Activated gamma-delta T cell treated with anti-CD3 and anti-CD28 coated beads, Interleukin-2, amount 50 U/mL, for 16 hours (primary cell): Measurements from ENCODE around the gene FCN3.
"Not testable (repeated sequence)": the region's sequence is repeated elsewhere in the genome, so short reads cannot be mapped to it uniquely, and the experiment has no call there.

ENCODE experiments used
- DNase-seq: peaks from one replicate; pipeline ENCODE4 v3.0.0-alpha.2; 2020; ENCODE audit warnings: low read depth

The FCN3 gene

DNA sequence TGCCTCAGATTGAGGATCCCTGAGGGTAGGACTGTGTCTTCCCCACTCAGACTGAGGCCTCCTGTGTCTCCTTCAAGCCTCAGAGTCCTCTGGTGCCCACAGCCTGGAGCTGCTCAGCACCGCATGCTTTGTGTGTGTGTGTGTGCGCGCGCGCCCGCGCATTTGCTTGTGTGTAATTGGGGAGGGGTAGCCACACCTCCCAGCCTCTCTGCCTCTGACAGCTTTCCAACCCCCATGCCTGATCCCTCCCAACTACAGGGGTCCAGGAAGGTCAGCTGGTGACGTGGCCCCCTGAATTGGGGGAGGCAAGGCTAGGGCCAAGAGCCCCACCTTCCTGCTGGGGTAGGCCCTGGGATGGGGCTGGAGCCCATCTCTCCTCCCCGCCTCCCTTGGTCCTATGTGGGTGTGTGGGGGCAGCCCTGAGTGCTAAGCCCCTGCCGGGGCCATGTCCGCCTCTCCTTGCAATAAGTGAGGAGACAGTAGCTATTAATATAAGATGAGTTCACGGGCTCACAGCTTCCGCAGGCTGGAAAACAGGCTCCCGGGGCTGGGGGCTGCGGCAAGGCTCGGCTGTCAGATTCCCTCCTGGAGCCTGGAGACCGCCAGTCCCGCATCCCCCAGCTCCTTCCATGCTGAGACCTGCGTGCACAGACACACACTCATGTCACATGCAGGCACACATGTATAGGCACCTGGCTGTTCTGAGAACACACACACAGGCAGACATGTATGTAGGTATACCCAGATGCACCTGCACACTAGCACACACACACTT, 24.8 kb upstream of the FCN3 start:
- no peak for DNase-seq

DNA sequence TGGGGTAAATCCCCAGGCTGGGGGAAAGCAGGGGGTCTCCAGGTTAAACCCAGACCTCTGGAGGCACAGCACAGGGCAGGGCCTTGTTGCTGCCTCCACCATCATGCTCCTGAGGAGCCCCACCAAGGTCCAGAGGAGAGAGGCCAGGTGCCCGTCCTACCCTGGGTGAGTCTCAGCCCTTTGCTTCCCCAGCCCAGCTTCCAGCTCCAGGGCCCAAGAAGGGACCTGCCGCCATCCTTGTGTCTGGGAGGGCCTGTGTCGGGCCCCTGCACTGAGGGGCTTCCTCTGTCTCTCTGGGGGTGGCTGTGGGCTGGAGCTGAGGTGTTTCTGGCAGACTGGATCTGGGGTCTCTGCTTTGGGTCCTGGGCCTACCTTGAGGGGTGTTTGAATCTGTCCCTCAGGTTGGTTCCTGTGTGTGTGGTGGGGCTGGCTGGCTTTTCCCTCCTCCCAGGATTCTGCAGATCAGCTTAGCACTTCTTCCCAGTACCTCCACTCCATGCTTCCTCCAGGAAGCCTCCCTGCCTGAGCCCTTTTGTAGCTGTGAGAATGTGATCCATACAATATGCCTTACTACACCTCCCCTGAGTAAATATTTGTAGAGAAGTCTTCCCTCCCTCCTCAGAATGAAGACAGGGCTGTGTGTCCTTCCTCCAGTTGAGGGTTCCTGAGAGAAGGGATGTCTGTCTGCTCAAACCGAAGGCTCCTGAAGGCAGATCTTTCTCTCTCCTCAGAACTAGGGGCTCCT, 24.0 kb upstream of the FCN3 start:
- DNase-seq = no peak

DNA sequence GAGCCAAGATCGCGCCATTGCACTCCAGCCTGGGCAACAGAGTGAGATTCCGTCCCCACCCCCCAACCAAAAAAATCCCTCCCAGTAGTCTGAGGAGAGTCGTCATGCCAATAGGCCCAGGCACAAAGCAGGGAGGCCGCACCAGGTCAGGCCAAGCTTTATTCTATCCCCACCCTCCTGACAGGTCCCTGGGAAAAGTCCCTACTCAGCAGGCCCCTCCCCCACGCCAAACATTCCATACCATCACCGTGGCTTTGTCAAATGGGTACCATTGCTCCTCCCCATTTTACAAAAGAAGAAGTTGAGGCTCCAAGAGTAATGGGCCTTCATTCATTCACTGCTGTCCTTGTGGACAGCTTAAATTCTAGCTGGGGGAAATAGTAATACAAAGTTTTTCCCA, 23.1 kb upstream of the FCN3 start:
- no peak for DNase-seq

DNA sequence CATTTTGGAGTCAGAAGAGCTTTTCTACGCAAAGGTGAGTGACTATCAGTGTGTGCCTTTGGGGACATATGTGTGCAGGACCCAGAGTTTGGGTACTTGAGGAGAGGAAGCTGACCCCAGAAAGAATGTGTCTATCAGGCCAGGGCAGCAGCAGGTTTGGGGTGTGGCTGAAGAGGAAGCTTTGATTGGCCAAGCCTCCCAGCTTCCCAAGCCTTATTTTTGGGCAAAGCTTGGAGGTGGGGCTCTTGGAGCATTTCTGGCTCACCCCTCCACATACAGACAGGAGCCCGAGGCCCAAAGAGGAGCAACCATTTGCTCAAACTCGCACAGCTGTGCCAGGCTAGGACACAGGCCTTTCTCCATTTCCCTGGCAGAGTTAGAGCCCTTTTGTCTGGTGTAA, 22.5 kb upstream of the FCN3 start:
- no peak for DNase-seq

DNA sequence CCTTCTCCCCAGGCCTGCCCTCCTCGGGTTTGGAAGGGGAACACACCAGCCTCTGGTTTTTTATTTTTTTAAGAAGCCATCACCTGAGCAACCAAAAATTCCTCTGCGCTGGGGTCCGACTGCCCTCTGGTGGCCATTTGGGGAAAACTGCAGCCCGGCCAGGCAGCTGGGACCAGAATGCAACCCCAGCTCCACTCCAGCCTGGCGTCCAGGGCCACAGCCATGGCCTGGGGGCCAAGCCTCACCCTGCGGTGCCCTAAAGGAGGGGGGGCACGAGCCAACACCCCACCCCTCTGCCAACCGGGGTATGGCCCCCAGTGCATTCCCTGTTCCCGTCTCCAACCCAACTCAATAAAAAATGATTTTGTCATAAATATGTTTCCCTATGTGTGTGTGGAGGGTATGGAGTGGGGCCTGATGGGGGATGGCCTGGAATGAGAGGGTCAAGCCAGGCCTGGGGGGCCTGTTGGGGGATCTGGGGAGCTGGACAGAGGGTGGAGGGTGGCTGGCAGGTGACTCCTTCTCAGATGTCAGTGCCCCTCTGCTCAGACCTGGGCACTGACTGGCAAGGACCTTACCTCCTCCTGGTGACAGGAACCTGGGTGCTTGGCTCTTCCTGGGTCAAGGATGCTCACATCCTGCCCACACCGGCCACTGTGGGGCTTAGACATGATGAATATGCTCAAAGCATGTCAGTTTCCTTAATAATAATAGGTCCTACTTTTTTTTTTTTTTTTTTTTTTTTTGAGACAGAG, 21.0 kb upstream of the FCN3 start:
- peak; percentile 71 for DNase-seq

DNA sequence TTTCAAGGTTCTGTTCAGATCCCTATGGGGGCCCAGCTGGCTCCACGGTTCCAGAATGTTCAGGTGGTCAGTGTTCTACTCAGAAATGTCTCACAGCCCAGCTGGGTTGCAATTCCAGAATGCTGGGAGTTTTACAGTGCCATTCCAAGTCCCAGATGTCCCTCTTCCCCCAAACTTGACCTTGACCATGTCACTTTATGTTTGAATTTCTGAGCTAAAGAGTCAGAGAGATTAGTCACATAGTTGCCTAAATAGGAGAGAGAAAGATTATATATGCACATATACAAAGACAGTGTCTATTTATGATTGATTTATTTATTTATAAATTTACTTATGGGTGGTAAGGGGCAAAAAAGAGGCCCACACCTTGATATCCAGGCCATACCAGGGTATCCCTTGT, 20.3 kb upstream of the FCN3 start:
- DNase-seq = no peak

DNA sequence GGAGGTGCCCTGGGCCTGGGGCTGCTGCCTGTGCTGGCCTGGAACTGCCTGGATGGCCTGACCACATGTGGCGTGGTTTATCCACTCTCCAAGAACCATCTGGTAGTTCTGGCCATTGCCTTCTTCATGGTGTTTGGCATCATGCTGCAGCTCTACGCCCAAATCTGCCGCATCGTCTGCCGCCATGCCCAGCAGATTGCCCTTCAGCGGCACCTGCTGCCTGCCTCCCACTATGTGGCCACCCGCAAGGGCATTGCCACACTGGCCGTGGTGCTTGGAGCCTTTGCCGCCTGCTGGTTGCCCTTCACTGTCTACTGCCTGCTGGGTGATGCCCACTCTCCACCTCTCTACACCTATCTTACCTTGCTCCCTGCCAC, 19.6 kb upstream of the FCN3 start:
- DNase-seq = no peak

DNA sequence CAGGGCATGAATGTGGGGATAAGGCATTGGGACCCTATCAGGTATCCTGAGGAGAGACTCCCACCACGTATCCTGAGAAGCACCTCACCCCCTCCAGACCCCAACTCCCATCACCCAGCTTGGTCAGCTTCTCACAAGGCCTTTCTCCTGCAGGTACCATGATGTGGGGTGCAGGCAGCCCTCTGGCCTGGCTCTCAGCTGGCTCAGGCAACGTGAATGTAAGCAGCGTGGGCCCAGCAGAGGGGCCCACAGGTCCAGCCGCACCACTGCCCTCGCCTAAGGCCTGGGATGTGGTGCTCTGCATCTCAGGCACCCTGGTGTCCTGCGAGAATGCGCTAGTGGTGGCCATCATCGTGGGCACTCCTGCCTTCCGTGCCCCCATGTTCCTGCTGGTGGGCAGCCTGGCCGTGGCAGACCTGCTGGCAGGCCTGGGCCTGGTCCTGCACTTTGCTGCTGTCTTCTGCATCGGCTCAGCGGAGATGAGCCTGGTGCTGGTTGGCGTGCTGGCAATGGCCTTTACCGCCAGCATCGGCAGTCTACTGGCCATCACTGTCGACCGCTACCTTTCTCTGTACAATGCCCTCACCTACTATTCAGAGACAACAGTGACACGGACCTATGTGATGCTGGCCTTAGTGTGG, 19.1 kb upstream of the FCN3 start:
- DNase-seq = no peak

DNA sequence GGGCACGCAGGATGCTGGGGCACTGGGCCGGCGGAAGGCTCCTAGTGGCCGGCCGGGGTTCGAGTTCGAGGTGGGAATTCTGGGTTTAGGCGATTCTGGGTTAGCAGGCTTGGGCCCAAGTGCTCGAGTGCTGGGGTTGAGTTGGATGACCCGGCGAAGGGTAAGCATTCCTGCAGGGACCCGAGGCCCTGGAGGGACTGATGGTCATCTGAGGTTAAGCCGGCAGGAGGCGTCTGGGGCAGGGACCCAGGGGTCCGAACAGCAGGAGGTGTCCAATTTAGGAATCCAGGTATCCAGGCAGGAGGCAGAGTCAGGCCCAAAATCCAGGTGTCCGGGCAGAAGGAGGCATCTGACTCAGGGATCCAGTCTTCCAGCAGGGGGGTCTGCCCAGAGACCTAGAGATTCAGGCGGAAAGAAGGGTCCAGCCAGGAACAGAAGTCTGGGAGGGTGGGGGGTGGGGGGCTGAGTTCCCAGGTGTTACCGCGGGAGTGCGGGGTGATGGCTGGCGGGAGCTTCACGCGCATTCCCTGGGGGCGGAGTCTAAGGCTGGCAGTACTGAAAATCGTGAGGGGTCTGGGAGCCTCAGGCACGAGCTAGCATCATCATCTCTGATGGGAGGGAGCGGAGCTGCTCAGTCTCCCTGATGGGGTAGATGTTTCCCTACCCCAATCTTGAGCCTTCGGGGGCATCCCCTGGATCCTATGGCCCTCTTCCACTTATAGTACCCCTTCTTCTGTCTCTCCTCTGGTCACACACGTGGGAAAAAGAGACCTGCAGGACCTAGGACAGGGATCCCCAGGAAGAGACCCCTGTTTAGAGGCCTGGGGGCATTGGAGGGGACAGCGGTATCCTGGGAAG, 18.4 kb upstream of the FCN3 start:
- no peak for DNase-seq

DNA sequence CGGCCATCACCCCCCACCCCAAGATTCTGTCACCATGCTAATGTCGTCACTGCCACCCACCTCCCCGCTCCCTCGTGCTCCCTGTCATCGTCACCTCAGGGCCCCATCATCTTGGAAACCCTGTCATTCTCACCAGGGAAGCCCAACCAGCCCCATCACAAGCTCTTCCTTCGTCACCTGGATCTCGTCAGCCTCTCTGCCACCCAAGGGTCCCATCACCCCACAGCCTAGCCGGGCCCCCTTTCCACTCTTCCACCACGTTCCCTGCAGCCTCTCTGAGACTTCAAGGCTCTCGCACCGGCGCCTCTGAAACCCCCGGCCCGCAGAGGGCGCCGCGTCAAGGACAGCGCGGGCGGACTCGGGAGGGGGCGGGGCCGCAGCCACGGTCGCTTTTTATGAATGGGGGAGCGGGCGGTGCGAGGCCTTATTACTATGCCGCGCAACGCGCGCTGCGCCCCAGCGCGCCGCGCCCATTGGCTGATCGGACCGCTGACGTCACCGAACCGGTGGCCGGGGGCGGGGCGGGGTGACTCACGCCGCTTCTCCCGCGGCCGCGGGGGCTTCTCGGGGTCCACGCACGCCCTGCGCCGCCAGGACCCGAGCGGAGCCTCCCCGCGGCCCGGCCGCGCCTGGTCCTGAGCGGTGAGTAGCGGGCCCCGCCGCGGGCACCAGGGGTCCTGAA, 17.6 kb upstream of the FCN3 start, which contains the start of gene GPR3:
Gene GPR3 (plus strand): TSS at position 527 of the 682 bp plus-strand sequence. CDS start 1,177 bp downstream, outside the sequence.
- DNase-seq = peak; percentile 85

DNA sequence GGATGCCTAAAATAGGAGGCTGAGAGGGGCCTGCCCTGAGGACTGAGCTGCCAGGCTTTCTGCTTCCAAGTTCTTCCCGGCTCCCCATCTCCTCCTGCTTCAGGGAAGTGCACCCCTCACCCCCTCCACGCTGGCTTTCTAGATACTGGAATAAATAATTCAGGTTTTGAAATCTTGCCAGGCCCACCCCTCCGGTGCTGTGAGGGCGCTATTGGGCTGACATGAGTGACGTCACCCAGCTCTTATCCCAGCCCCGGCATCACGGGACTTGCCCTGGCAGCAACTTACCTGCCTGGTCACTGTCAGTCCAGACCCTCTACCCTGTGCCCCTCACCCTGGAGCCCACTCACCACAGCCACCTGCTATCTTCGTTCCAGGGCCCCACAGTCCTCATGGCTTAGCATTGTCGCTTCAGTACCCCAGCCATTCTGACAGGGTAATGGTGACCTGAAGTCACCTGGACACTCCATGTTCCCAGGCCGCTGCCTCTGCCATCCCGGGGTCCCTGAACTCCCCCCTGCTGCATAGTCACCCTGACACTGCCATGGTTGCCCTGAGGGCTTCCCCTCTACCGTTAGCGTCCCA, 17.0 kb upstream of the FCN3 start:
- no peak for DNase-seq

DNA sequence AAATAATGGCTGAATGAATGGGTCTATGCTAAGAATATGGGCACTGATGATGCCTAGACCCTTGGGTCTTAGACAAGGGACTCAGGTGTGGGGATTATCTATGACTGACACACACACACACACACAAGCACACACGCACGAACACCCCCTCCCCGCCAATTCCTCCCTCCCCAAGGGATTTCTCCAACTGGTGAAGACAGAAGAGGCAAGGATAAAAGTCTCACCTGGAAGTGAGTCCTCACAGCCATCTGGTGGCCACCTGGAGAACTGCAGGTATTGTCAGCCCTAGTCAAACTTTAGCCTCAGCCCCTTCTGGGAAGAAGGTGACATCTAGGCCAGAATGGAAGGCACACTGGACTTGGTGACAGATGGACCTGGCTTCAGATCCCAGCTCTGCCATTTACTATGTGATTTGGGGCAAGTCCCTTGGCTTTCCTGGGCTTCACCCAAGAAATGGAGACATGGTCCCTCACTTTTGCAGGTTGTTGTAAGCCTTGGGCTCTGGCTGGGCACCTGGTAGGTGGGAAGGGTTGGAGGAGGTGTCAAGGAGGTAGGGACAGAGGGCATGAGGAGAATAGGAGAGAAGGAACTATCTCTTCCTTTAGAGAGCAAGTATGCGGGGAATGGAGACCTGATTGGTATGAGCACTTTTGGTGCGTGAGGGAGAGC, 13.8 kb upstream of the FCN3 start:
- DNase-seq = peak; percentile 65

DNA sequence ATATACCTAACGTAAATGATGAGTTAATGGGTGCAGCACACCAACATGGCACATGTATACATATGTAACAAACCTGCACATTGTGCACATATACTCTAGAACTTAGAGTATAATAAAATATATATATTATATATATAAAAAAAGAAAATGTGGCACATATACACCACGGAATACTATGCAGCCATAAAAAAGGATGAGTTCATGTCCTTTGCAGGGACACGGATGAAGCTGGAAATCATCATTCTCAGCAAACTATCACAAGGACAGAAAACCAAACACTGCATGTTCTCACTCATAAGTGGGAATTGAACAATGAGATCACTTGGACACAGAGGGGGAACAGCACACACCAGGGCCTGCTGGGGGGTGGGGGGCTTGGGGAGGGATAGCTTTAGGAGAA, 10.2 kb upstream of the FCN3 start:
- DNase-seq = not testable (repeated sequence)

DNA sequence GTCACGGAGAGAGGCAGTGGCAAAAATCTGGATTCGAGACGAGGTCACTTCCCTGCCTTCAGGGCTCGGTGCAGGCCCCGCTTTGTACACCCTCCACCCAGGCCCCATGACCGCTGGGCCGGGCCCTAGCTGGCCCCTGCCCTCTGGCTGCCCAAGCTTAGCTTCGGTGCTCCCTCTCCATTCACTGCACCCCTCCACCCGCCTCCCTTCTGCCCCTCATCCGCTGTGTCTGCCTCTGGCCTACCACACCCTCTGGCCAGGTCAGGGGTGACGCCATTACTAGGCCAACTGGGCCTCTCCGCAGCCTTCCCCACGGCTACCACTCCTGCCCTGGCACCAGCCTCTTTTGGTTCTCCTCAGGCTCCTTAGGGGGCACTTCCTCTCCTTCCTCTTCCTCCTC, 9.0 kb upstream of the FCN3 start:
- no peak for DNase-seq

DNA sequence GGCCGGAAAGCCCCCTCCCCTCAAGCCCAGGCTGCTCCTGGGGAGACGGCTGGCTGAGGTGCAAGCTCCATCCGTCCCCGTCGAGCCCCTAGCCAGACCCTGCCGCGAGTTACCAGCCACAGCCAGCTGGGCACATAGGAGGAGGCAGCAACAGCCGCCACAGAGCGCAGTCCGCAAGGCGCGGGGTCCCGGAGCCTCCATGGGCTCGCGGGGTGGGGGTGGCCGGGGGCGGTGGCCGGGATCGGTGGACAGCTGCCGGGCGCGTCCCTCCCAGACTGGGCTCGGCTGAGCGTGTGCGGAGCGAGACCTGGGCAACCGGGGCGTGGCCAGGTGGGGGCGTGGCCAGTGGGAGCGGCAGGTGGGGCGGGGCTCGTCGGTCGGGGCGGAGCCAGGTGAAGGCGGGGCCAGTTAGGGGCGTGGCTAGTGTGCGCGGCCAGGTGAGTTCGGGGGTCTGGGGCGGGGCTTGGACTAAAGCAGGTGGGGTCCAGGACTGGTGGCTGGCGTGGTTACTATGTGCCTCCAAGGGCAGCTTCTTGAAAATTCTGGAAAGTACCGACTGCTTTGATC, 8.5 kb upstream of the FCN3 start, which contains the start of gene CD164L2:
Gene CD164L2 (minus strand): TSS at position 295 of the 567 bp plus-strand sequence. CDS start 94 bp downstream, at position 201.
- no peak for DNase-seq

DNA sequence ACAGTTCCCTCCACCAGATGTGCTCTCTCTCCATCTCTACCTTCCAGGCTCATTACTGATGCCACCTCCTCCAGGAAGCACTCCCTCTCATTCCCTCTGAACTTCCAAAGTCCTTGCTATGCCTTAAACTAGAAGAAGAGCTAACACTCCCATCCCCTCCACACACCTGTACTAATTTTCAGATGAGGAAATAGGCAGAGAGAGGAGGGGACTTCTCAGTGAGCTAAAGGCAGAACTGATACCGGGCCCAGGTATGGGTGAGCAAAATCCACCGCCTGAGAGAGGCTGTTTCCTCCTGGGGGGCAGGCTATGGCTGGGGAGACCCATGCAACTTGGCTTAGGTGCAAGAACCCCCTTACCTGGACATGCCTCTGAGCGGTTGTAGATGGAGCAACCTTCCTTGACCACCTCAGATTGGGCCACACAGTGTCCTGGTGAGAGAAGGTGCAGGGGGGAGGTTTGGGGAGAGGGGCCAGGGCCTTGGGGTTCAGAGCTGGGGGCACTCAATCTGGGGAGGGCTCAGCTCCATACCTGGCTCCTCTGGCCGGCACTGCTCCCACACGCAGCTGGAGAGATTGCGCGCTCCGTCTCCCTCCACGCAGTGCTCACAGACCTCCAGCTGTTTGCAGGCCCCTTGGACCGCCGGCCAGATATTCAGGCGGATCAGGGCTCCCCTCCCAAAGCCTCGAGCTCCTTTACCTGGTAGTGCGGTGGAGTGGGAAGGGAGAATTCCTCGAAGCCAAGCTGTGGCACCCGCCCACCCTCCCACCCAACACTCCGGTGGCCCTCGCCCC, 7.5 kb upstream of the FCN3 start:
- no peak for DNase-seq

DNA sequence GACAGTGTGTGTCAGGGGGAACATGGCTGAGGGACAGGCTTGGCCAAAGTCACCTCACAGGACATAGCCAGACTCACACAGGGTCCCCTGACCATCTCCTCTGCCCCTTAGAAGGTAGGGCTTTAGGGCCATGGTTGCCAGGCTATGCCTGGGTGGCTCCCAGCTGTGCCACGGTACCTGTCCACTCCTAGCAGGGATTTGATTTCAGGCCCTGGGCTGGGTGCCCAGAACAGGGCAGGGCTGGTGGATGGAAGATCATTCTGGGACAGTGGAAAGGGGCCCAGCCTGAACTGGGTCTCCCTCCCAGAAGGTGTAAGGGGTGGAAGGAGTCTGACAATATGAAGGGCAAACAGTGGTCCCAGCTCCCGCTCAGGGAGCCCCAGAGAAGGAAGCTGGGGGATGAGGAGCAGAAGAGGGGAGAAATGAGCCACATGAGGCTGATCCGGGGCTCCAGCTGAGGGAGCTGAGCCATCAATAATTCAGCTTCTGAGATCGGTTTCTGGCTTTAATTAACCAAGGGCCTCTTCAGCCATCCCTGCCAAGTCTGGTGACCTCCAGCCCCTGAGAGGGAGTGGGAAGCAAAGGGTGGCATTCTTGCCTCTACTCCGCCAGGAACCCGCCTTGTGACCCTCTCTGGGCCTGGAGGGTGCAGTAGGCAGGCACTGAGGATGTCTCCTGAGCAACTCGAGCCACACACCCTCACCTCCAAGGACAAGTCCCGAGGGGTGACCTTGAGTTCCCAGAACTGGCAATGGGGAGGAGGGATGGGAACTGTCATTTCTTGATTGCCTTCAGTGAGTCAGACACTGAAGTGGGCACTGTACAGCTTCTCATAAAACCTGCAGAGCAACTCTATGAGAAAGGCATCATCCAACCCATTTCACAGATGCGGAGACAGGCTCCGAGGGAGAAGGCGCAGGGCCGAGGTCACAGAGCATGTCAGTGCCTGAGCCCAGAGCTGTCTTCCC, 6.4 kb upstream of the FCN3 start:
- DNase-seq = no peak
